Fibroblast of the aortic adventitia (primary cell): ENCODE data around the gene FDCSP. TPM values are rescaled to one million over a fixed set of nuclear protein-coding genes. Genes with fewer than 3 reads are reported as not detected.

ENCODE experiments used
- DNase-seq: peaks from one replicate; pipeline ENCODE4 v3.0.0-alpha.2; 2010; ENCODE audit warnings: low read depth
- H3K4me3 ChIP-seq: 2 replicates; pipeline ENCODE4 v1.5.1; 2011; ENCODE audit warnings: low read depth, mild to moderate bottlenecking, control low read depth, low read length, moderate library complexity
- CTCF ChIP-seq: IDR thresholded peaks from 2 replicates; pipeline ENCODE4 v1.5.1; 2011; ENCODE audit warnings: mild to moderate bottlenecking, low read length, control low read depth, inconsistent platforms; ENCODE audit not compliant: insufficient read depth
- total RNA-seq: library from RNA; depleted of rRNA; stranded (reverse); fragments of >200 nt; gene quantifications from 2 replicates; pipeline ENCODE4 v1.2.3, GENCODE V29; 2012; ENCODE audit warnings: low replicate concordance

Gene FDCSP
- total RNA-seq, 1 donor, result not detected

GRCh38 chr4:70183168-70183939 lies 42.6 kb upstream of the FDCSP start:
- no peak overlapping the region for H3K4me3 ChIP-seq
- peak; percentile 70 for TF ChIP-seq CTCF
- DNase-seq, result peak; percentile 66

GRCh38 chr4:70183940-70184246 lies 42.0 kb upstream of the FDCSP start:
- H3K4me3 ChIP-seq, result no peak overlapping the region
- no peak for TF ChIP-seq CTCF
- DNase-seq, result no peak

GRCh38 chr4:70187216-70187615 lies 38.7 kb upstream of the FDCSP start:
- TF ChIP-seq CTCF, result no peak
- H3K4me3 ChIP-seq, result no peak overlapping the region
- no peak for DNase-seq

GRCh38 chr4:70190579-70190978 lies 35.3 kb upstream of the FDCSP start:
- DNase-seq, result no peak
- no peak overlapping the region for H3K4me3 ChIP-seq
- TF ChIP-seq CTCF, result no peak

- TF ChIP-seq CTCF, result no peak
- H3K4me3 ChIP-seq, result no peak overlapping the region
- no peak for DNase-seq
Measured at GRCh38 chr4:70191647-70192046, 34.3 kb upstream of the FDCSP start.

- DNase-seq, result no peak
- no peak overlapping the region for H3K4me3 ChIP-seq
- TF ChIP-seq CTCF, result no peak
Measured at GRCh38 chr4:70192895-70193294, 33.0 kb upstream of the FDCSP start.

- TF ChIP-seq CTCF, result no peak
- no peak for DNase-seq
- no peak within 1 kb of the TSS for H3K4me3 ChIP-seq
Measured at GRCh38 chr4:70195425-70195824, 30.5 kb upstream of the FDCSP start, which contains the start of gene ODAM. TSS of gene ODAM (plus strand) at chr4:70195725. CDS start at chr4:70196544, 819 bp downstream.
